Gastroesophageal sphincter (tissue), 3 donors: ENCODE data around the gene KIR2DL3.
"Not testable (repeated sequence)": the region's sequence is repeated elsewhere in the genome, so short reads cannot be mapped to it uniquely, and the experiment has no call there.

Source experiments
- POLR2A ChIP-seq, 2 donors: fragments of 450-650 bp; IDR thresholded peaks; one replicate each; pipeline ENCODE4 v1.6.1; 2017; ENCODE audit warnings: antibody characterized with exemption in 2 of 2, mild to moderate bottlenecking in 2 of 2, moderate library complexity in 1 of 2
- TF ChIP-seq, protein P1 (sequence below), 4 experiments: fragments of 200-600 bp in 2 of 4; fragments of 450-650 bp in 2 of 4; sonication (generic) in 1 of 4; IDR thresholded peaks; one replicate each; pipeline ENCODE4 v1.5.1; 2017 to 2019; ENCODE audit warnings: antibody characterized with exemption in 4 of 4, mild to moderate bottlenecking in 2 of 4, moderate library complexity in 2 of 4

DNA sequence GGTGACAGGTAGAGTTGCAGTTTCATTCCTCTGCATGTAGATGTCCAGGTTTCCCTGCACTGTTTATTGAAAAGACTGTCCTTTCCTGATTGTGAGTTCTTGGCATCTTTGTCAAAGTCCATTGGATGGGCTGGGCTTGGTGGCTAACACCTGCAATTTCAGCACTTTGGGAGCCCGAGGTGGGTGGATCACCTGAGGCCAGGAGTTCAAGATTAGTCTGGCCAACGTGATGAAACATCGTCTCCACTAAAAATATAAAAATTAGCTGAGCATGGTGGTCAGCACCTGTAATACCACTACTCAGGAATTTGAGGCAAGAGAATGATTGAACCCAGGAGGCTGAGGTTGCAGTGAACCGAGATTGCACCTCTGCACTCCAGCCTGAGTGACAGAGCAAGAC is 39.5 kb downstream of the KIR2DL3 start:
- TF ChIP-seq, protein P1, sequence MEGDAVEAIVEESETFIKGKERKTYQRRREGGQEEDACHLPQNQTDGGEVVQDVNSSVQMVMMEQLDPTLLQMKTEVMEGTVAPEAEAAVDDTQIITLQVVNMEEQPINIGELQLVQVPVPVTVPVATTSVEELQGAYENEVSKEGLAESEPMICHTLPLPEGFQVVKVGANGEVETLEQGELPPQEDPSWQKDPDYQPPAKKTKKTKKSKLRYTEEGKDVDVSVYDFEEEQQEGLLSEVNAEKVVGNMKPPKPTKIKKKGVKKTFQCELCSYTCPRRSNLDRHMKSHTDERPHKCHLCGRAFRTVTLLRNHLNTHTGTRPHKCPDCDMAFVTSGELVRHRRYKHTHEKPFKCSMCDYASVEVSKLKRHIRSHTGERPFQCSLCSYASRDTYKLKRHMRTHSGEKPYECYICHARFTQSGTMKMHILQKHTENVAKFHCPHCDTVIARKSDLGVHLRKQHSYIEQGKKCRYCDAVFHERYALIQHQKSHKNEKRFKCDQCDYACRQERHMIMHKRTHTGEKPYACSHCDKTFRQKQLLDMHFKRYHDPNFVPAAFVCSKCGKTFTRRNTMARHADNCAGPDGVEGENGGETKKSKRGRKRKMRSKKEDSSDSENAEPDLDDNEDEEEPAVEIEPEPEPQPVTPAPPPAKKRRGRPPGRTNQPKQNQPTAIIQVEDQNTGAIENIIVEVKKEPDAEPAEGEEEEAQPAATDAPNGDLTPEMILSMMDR (IDR thresholded peaks at IDR 0.05): not testable (repeated sequence)
- not testable (repeated sequence) for TF ChIP-seq POLR2A (IDR thresholded peaks at IDR 0.05)
